ENCODE measurements around the gene SLC9A9.

SLC9A9 gene

GRCh38 chr3:143428294-143428693, 420.0 kb downstream of the SLC9A9 start:
- Mint-ChIP-seq H3K4me3 (no peak overlapping the region), H3K36me3 (ENCODE audit: low read depth) (no peaks in the 10 kb centered on the region), H3K9me3 (peaks cover 5% of the 10 kb centered on the region), H3K27me3 (ENCODE audit: low read depth, poor library complexity) (no peaks in the 10 kb centered on the region), H3K4me1 (peaks cover 19% of the 10 kb centered on the region), H3K27ac (no peak overlapping the region)
- no peak for TF ChIP-seq CTCF (IDR thresholded peaks at IDR 0.05)
- DNase-seq: no peak

GRCh38 chr3:143427631-143428030, 420.6 kb downstream of the SLC9A9 start:
- no peak overlapping the region for H3K4me3 Mint-ChIP-seq
- TF ChIP-seq CTCF (IDR thresholded peaks at IDR 0.05): no peak
- no peak for DNase-seq

GRCh38 chr3:143424874-143425273, 423.4 kb downstream of the SLC9A9 start:
- H3K4me1 Mint-ChIP-seq: peaks cover 5% of the 10 kb centered on the region
- H3K4me3 Mint-ChIP-seq: no peak overlapping the region
- no peak for TF ChIP-seq CTCF (IDR thresholded peaks at IDR 0.05)
- DNase-seq: no peak
- no peaks in the 10 kb centered on the region for H3K36me3 Mint-ChIP-seq (ENCODE audit: low read depth)
- peaks cover 5% of the 10 kb centered on the region for H3K9me3 Mint-ChIP-seq
- no peak overlapping the region for H3K27ac Mint-ChIP-seq
- no peaks in the 10 kb centered on the region for H3K27me3 Mint-ChIP-seq (ENCODE audit: low read depth, poor library complexity)

More at GRCh38 chr3:143427631-143428030, 420.6 kb downstream of the SLC9A9 start:
- Mint-ChIP-seq H3K27me3 (ENCODE audit: low read depth, poor library complexity) (no peaks in the 10 kb centered on the region), H3K9me3 (peaks cover 5% of the 10 kb centered on the region), H3K4me1 (peaks cover 19% of the 10 kb centered on the region), H3K36me3 (ENCODE audit: low read depth) (no peaks in the 10 kb centered on the region), H3K27ac (no peak overlapping the region)

GRCh38 chr3:143421556-143421955, 426.7 kb downstream of the SLC9A9 start:
- Mint-ChIP-seq H3K27me3 (ENCODE audit: low read depth, poor library complexity) (no peaks in the 10 kb centered on the region), H3K27ac (no peak overlapping the region)

GRCh38 chr3:143419611-143420010, 428.7 kb downstream of the SLC9A9 start:
- H3K36me3 Mint-ChIP-seq (ENCODE audit: low read depth): no peaks in the 10 kb centered on the region
- no peaks in the 10 kb centered on the region for H3K4me1 Mint-ChIP-seq
- no peak overlapping the region for H3K4me3 Mint-ChIP-seq
- H3K27me3 Mint-ChIP-seq (ENCODE audit: low read depth, poor library complexity): peaks cover 7% of the 10 kb centered on the region
- TF ChIP-seq CTCF (IDR thresholded peaks at IDR 0.05): no peak
- H3K27ac Mint-ChIP-seq: no peak overlapping the region
- H3K9me3 Mint-ChIP-seq: peaks cover 14% of the 10 kb centered on the region
- DNase-seq: no peak

More at GRCh38 chr3:143421556-143421955, 426.7 kb downstream of the SLC9A9 start:
- no peak for DNase-seq
- Mint-ChIP-seq H3K4me3 (no peak overlapping the region), H3K4me1 (no peaks in the 10 kb centered on the region), H3K36me3 (ENCODE audit: low read depth) (no peaks in the 10 kb centered on the region), H3K9me3 (peaks cover 5% of the 10 kb centered on the region)
- TF ChIP-seq CTCF (IDR thresholded peaks at IDR 0.05): no peak

- Mint-ChIP-seq H3K27ac (no peak overlapping the region), H3K27me3 (ENCODE audit: low read depth, poor library complexity) (peaks cover 7% of the 10 kb centered on the region), H3K4me3 (no peak overlapping the region), H3K4me1 (no peaks in the 10 kb centered on the region), H3K9me3 (peaks cover 15% of the 10 kb centered on the region), H3K36me3 (ENCODE audit: low read depth) (no peaks in the 10 kb centered on the region)
- no peak for TF ChIP-seq CTCF (IDR thresholded peaks at IDR 0.05)
- no peak for DNase-seq
Measured at GRCh38 chr3:143418391-143418790, 429.9 kb downstream of the SLC9A9 start.

All from nephron progenitor cell (in vitro differentiated cells).